Suppressor macrophage (primary cell): Measurements from ENCODE around the gene ANKRD49.

Source experiments
- DNase-seq, 4 experiments: peaks; one replicate each; pipeline ENCODE4 v3.0.0-alpha.2; 2020 to 2022

ANKRD49 gene

GRCh38 chr11:94544646-94545263 lies 51.0 kb downstream of the ANKRD49 start:
- DNase-seq = peak in 3 of 4 experiments; percentile 28 to 57 (median 34)

GRCh38 chr11:94545264-94546161 lies 51.7 kb downstream of the ANKRD49 start:
- peak; percentile 24 to 52 (median 40) for DNase-seq

- no peak for DNase-seq
Observed at GRCh38 chr11:94546162-94546470, 52.3 kb downstream of the ANKRD49 start.

GRCh38 chr11:94546886-94547285 lies 53.1 kb downstream of the ANKRD49 start:
- DNase-seq = peak in 2 of 4 experiments; percentile 26 to 29

- DNase-seq = no peak
Observed at GRCh38 chr11:94549146-94549545, 55.4 kb downstream of the ANKRD49 start.
